HG03135 (cell line): ENCODE results near the gene GARS1.

ENCODE experiments used
- ATAC-seq: cut with Tn5 transposase; IDR thresholded peaks from one replicate; pipeline ENCODE4 v1.9.1; 2021; ENCODE audit warnings: mild to moderate bottlenecking, moderate library complexity; ENCODE audit not compliant: unreplicated experiment

The GARS1 gene, protein sequence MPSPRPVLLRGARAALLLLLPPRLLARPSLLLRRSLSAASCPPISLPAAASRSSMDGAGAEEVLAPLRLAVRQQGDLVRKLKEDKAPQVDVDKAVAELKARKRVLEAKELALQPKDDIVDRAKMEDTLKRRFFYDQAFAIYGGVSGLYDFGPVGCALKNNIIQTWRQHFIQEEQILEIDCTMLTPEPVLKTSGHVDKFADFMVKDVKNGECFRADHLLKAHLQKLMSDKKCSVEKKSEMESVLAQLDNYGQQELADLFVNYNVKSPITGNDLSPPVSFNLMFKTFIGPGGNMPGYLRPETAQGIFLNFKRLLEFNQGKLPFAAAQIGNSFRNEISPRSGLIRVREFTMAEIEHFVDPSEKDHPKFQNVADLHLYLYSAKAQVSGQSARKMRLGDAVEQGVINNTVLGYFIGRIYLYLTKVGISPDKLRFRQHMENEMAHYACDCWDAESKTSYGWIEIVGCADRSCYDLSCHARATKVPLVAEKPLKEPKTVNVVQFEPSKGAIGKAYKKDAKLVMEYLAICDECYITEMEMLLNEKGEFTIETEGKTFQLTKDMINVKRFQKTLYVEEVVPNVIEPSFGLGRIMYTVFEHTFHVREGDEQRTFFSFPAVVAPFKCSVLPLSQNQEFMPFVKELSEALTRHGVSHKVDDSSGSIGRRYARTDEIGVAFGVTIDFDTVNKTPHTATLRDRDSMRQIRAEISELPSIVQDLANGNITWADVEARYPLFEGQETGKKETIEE

DNA sequence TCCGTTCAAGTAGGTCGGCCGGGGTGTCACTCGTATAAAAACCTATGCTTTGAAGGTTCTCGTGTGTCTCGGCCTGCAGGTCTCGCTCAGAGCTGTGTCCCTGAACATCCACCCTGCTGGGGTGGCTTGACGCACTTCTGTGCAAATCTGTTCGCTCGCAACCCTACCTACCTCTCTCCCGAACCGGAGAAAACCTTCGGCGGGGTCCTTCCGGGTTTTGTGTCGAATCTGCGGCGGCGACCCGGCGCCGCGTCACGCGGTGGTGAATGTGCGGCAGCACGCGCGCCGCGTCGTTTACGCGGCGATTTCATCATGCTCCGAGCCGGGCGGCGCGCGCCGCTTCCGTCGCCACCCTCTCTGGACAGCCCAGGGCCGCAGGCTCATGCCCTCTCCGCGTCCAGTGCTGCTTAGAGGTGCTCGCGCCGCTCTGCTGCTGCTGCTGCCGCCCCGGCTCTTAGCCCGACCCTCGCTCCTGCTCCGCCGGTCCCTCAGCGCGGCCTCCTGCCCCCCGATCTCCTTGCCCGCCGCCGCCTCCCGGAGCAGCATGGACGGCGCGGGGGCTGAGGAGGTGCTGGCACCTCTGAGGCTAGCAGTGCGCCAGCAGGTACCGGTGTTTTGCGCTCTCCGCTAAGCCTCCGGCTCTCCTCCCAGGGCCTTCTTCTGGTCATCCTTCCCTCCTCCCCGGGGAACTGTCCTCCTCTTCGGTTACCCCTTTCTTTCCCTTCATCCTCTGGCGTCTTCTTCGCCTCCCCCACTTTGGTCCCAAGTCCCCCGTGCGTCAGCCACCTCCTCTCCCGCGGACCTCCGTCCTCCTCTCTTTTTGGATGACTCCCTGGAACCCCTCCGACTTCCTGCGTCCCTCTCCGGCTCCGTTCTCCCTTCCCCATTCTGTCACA, at the start of gene GARS1:
TSS of gene GARS1 (plus strand) at position 339 of the 896 bp plus-strand sequence. CDS start at position 383, 44 bp downstream.
- ATAC-seq, result peak; percentile 84

DNA sequence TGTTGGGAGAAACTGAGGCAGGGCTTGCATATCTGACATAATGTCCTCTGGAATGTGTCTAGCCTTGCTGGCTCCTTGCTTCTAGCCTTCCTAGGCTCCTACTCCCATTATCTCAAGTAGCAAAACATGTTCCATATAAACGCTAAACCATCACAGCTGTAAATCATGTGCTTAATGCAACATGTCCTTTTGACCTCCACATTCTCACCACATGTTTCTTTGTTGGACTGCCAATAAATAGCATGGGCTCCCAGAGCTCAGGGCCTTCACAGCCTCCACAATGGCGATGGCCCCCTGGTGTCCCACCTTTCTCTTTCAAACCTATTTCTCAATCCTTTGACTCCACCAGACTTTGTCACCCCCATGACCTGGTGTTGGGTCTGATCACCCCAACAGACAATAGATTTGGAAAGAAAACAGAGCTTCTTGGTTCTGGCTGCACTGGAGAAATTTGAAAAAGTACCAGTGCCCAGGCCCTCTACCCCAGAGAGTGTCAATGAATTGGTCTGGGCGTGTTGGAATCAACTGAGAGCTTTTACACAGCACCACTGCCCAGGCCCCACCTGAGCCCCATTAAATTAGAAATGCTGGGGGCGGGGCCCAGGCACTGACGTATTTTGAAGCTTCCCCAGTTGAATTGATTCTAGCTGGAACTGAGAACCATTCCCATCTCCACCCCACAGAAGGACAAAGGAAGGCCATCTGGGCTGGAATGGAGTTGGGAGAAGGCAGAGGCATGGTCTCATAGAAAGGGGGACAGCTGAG, 48.7 kb upstream of the GARS1 start:
- no peak for ATAC-seq

DNA sequence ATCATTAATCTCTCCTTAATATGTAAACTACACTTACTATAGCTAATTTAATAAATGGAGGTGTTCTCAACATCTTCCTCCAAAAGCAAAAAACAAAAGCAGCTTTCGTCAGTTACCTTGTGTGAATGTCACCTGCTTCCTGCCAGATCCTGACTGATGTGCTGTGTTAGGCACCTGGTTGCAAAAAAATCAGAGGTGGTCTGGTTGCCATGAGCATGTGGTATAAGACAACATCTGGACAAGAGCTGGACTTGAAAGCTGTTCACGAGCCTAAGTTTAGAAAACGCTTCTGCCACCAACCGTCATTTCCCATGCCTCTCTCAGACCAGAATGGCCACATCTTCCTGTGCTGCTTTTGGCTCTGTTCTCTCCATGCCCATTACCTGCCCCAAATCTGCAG, 48.1 kb upstream of the GARS1 start:
- ATAC-seq, result no peak

DNA sequence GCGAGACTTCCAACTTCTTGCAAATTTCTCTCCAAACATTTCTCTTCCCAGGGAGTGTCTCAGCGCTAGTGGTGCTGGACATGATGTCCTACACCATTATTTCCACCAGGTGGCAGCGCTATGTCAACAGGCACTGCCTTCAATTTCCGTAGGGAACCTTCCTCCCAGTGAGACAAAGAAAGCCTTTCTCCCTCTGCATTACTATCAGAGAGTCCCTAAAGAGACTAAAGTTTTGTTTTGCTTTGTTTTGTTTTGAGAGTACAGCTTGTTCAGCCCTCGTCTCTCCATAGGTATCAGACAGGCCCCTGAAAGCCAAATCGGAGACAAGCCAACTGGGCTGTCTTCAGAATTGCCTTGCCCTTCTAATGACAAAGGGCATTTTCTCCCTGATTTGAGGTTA, 45.8 kb upstream of the GARS1 start:
- ATAC-seq, result no peak

DNA sequence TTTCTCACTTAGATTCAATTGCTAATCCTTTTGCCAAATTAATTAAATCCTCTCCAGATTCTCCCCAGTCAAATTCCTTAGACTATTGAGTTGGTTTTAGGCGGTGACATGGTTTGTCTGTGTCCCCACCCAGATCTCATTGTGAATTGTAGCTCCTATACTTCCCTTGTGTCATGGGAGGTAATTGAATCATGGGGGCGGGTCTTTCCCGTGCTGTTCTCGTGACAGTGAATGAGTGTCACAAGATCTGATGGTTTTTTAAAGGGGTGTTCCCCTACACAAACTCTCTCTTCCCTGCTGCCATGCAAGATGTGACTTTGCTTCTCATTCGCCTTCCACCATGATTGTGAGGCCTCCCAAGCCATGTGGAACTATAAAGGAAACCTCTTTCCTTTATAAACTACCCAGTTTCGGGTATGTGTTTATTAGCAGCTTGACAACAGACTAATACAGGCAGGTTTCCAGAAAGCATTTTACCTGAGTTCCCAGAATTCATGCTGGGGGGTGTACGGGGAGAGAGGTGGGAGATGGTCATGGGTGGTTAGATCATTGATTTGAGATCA, 44.7 kb upstream of the GARS1 start:
- ATAC-seq, result no peak

DNA sequence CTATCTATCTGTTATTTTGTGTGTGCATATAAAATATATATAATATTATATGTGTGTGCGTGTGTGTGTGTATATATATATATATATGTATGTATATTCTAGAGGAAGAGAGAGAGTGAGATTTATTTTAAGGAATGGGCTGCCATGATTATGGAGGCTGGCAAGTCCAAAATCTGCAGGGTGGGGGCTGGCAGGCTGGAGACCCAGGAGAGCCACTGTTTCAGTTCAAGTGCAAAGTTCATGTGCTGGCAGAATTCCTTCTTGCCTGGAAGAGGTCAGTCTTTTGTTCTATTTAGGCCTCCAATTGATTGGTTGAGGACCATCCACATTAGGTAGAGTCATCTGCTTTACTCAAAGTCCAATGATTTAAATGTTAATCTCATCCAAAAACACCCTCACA, 42.3 kb upstream of the GARS1 start:
- ATAC-seq, result no peak

DNA sequence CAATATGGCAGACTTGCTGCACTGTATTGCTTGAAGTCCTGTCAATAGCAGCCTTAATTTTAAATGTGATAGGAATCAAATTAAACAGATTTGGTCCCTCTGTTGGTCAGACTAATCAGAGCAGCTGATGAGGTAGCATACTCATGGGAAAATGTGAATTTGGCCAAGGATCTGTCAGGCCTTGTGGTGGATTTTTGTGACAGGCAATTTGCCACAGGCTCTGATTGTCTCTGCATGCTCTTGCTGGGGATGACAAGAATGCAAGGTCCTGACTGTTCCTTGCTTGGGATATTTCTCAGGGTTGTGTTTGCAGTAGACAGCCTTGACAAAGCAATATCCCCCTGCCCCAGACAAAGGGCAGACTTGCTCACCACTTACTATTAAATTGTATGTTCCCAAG, 41.5 kb upstream of the GARS1 start:
- no peak for ATAC-seq

DNA sequence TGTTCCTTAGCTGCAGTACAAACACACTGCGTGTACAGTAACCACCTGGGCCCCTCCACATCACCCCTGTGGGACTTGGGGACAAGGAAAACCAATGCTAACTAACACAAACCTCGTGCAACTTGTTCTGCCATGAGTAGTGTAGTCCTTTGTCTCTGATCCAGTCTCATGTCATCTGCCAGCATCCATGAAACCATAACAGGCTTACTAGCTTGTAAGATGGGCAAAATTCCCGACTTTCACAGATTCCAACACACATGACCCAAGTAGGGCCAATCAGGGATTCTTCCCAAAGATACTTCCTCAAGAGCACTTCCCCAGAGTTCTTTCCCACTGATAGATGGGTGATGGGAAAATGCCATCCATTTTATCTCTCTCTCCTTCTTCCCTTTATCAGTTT, 41.1 kb upstream of the GARS1 start:
- no peak for ATAC-seq

DNA sequence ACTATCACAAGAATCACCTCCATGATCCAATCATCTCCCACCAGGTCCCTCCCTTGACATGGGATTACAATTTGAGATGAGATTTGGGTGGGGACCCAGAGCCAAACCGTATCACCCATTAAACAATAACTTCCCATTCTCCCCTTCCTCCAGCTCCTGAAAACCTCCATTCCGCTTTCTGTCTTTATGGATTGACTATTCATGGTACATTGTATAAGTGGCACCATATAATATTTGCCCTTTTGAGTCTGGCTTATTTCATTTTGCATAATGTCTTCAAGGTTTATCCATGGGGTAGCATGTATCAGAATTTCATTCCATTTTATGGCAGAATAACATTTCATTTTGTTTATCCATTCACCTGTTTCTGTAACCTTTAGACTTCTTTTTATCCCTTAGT, 39.2 kb upstream of the GARS1 start:
- ATAC-seq, result no peak

DNA sequence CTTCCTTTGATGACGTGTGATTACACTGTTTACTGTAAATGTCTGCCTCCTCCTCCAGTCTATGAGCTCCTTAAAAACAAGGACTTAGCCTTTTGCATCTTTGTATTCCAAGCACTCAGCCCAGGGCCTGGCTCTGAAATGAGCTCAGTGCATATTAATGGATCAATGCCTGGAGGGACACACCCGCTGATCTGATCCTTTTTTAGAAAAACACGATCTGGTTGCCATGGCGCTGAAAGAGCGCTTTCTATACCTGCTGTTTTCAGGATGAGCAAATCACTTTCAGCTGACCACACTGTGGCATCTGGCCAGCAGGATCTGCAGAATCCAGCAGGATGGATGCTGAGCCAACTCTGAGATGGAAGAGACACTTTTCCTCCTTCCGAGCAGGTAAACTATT, 37.8 kb upstream of the GARS1 start:
- ATAC-seq, result no peak

DNA sequence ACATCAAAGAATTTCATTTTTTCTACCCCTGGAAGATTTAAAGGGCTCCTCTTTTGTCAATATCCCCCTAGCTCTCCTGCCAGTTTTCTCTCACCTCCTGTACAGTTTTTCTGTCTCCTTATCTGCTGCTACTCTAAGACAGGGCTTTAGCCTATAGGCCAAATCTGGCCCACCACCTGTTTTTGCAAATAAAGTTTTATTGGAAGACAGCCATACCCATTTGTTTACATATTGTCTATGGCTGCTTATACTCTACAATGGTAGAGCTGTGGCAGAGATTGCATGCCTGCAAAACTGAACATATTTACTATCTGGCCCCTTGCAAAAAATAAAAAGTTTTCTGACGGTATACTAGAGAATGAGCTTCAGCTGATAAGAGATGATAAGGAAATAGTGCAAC, 37.4 kb upstream of the GARS1 start:
- ATAC-seq, result no peak

DNA sequence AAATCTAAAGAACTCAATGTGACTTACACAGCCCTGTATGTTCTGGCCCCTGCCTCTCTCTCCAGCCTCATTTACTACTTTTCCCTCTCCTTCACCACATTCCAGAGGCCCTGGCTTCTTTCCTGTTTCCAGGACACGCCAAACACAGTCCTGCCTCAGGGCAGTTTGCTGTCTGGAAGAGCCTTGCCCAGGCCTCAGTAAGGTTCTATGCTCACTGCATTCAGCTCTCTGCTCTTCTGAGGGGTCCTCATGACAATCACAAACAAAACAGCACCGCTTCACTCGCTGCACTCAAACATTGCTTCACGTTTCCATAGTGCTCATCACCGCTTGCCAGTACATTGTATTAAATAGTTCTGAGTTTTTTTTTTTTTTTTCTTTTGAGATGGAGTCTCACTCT, 35.1 kb upstream of the GARS1 start:
- no peak for ATAC-seq

DNA sequence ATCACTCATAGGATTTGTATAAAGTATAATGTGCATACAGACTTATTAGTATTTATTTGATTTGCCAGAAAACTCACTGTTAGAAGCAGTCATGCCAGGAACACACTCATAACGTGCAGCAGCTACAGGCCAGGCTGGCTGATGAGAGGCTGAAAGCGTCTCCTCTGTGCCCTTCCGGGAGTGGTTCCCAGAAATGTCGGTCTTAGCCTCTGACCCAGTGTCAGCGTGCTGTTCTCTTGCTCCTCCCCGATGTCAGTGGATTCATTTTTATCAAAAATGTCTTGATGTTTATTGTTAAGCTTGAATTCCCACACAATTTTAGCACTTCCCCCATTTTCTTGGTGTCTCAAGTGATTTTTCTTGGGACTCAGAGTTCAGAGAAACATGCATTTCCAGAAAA, 33.3 kb upstream of the GARS1 start:
- ATAC-seq, result no peak

DNA sequence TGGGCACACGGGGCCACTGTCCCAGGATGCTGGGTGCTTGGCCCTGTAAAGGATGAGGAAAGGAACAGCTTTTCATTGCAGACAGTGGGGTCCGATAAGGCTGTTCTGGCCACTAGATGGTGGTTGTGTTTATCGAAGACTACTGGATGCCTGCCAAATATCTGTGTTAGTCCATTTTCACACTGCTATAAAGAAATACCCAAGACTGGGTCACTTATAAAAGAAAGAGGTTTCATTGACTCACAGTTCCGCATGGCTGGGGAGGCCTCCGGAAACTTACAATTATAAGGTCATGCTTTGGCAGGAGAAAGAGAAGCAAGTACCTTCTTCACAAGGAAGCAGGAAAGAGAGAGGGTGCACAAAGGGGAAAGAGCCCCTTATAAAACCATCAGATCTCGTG, 32.2 kb upstream of the GARS1 start:
- no peak for ATAC-seq

DNA sequence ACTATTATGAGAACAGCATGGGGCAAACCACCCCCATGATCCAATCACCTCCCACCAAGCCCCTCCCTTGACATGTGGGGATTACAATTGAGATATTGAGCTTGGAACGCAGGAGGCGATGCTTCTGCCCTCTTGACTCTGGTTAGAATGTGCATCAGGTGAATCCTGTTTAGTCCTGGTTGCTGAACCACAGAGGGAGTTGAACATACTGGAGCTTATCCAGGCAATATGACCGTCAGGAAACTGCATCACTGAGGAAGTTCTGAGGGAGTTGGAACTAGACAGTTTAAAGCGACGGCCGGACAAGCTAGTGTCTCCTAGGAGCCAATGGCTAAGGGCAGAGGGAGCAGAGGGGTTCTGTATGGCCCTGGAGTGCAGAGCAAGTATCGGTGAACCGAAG, 31.8 kb upstream of the GARS1 start:
- no peak for ATAC-seq

DNA sequence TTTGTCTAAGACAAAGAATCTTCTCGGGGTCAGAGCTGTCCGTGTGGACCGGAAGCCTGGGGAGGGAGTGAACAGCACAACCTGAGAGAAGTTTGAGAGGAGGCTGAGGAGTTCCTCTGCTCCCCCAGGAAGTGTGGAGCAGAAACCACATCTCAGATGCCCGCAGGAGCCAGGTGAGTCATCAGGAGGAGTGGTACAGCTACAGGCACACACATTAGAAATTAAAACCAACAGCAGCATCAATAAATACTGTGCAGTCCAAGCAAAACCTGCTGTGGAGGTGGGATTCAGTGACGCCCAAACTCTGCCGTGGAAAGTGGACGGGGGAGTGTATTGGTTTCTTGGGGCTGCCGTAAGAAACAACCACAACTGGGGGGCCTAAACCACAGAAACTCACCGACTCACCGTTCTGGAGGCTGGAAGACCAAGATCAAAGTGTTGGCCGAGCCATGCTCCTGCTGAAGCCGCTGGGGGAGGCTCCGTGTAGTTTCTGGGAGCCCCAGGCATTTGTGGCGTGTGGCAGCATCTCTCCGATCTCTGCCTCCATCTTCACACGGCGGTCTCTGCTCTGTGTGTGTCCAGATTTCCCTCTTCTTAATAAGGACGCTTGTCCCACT, 31.2 kb upstream of the GARS1 start:
- ATAC-seq, result no peak

DNA sequence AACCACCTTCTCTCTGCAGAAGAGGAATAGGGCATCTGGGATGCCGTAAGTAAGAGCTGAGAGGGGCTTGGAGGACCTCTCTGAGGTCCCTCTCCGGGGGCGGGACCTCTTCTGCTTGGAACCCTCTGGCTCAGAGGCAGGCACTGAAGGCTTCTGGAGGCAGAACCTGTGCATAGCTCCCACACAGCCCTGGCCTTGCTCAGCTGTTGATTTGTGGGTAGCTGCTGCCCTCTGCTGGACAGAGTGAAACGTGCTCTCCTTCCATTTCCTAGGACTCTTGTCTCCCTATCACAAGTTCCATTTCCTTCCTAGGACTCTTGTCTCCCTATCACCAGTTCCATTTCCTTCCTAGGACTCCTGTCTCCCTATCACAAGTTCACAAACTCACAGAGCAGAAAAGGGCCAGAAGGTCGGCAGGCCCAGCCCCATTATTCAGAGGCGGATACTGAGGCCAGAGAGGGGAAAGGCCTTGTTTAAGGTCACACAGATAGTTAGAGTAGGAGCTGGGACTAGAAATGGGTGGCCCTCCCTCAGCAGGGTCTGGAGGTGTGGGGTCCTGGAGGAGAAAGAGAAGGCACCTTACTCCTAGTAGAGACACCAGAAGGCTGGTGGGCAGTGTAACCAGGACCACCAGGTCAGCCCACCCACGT, 30.3 kb upstream of the GARS1 start:
- ATAC-seq, result peak; percentile 81

DNA sequence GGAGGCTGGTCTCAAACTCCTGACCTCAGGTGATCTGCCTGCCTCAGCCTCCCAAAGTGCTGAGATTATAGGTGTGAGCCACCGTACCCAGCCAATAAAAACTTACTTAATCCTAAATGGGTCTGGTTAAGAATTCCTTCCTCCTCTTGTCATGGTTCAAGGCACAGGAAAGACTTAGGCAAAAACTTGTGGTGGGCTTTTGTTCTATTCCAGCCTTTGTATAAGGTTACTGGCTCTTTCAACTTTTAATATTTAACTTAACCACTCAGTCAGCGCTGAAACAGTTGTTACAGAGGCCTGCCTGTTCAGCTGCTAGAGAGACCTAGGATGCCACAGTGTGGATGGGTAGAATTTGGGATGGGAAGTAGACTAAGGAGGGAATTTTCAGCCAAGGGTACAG, 28.1 kb upstream of the GARS1 start:
- no peak for ATAC-seq

DNA sequence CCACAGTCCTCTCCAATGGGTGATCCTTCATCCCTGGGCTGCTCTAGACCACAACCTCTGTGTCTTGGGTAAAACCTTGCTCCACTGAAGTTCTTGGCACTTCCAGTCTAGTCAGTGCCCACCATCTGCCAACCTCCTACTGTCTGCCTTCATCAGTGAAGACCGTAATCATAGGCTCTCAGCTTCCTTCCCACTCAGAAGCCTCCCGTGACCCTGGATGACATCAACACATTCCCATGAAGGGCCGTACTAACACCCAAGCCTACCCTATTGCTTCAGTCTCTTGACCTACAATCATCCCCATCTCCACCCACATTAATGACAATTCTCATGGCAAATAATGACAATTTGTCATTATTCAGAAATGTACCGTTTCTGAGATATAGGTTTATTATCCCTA, 27.6 kb upstream of the GARS1 start:
- no peak for ATAC-seq
